Psoas muscle (tissue), 8 donors: Measurements from ENCODE around the gene CD63. TPM values are rescaled to one million over a fixed set of nuclear protein-coding genes. Genes with fewer than 3 reads are reported as not detected.

Experiments used
- ATAC-seq, 4 donors: fragments of 200-7000 bp; cut with Tn5 transposase; one replicate each; pipeline ENCODE4 v1.9.1; 2020; ENCODE audit warnings: moderate library complexity in 3 of 4, mild to moderate bottlenecking in 2 of 4
- DNase-seq, 2 donors: peaks; one replicate each; pipeline ENCODE4 v3.0.0-alpha.2; 2020
- H3K27ac ChIP-seq: fragments of 200-600 bp; one replicate; pipeline ENCODE4 v1.8.0; 2022
- H3K27me3 ChIP-seq, 3 donors: fragments of 200-600 bp in 1 of 3; one replicate each; pipeline versions ENCODE4 v1.6.1 to v1.8.0; 2013 to 2022; ENCODE audit warnings: low read length in 2 of 3, mild to moderate bottlenecking in 2 of 3, moderate library complexity in 1 of 3; ENCODE audit not compliant: insufficient read depth in 3 of 3
- H3K36me3 ChIP-seq, 2 donors: fragments of 200-600 bp in 1 of 2; one replicate each; pipeline versions ENCODE4 v1.6.1 to v1.8.0; 2013 to 2022; ENCODE audit warnings: low read depth in 1 of 2, mild to moderate bottlenecking in 1 of 2, moderate library complexity in 1 of 2; ENCODE audit not compliant: insufficient read depth in 1 of 2
- H3K4me1 ChIP-seq: fragments of 200-600 bp; one replicate; pipeline ENCODE4 v1.8.0; 2022
- H3K4me3 ChIP-seq: fragments of 200-600 bp; one replicate; pipeline ENCODE4 v1.8.0; 2022; ENCODE audit warnings: mild to moderate bottlenecking
- H3K9me3 ChIP-seq: fragments of 200-600 bp; one replicate; pipeline ENCODE4 v1.8.0; 2022
- WGBS, 3 donors: extraction: QIAGEN DNeasy Blood & Tissue Kit; methylation state at CpG; one replicate each; pipeline versions ENCODE4 v1.1.6 to v1.1.7; 2013; 5-methylcytosine and 5-hydroxymethylcytosine counted together
- intact Hi-C, 2 donors: fragments of 100-400 bp; cut with DNase I; formaldehyde crosslinking; loops; one replicate each; pipeline versions ENCODE4 v1.11.0 to v1.14.2; 2022
- polyA plus RNA-seq, 3 donors: library from polyadenylated mRNA; stranded (reverse); fragments of 200-250 nt; gene quantifications; one replicate each; pipeline ENCODE4 v1.2.3, GENCODE V29; 2013
- total RNA-seq, 4 donors: library from RNA; stranded (reverse); fragmentation: NEBNext Ultra II Directional in 2 of 4; extraction: Animal tissue kit (Norgen Biotek cat#: 25700) in 2 of 4; gene quantifications; one replicate each; pipeline versions ENCODE4 v1.2.1 to v1.2.4, GENCODE V29; 2021 to 2023
- TF ChIP-seq, protein P1 (sequence below): fragments of 200-600 bp; IDR thresholded peaks from one replicate; pipeline ENCODE4 v1.8.0; 2022; ENCODE audit warnings: antibody characterized with exemption
- donor health status: healthy with polysubstance abuse.
- donor health status: DM: no; HTN: no; CAD: no; lungs with moderate emphysema.
- donor health status: Bipolar disorder and iron deficiency.
- donor health status: healthy.
- donor health status: DM: yes; HTN: yes; CAD: no.
- donor health status: DM: no; HTN: no; CAD: no.
- donor health status: DM: no; HTN: no; CAD: no.
- donor health status: DM: yes; HTN: yes; CAD: no.

Gene CD63
- total and polyA plus RNA-seq, 7 donors = 592 to 2,407 (median 1,147) TPM

DNA sequence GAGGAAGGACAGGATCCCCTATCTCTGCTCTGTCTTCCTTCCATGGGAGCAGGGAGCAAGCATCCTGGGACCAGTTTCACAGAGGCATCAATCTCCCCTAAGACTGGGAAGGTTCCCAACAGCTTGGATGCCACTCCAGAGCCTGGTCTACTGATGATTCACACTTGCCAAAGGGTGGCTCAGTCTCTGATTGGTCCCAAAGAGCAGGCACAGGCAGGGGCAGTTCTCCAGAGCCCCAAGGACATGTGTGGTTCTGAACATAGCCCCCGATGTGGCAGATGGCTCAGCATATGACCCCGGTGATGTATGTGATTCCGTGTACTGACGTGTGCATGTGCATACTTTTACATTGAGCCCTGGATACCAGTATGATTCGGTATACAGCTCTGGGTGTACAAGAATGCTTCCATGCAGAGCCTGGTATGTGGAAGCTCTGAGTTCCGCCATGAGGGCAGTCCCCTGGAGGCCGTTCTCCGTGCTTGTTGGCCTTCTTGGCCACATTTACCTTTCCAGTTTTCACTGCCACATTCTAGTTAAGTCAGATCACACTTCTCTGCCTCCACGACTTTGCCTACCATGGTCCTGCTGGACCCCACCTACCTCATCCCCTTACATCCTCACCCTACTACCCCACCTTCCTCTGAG is 42.3 kb downstream of the CD63 start:
- Histone ChIP-seq H3K27me3 (no peaks in the 10 kb centered on the region), H3K36me3 (peaks cover 0 to 62% of the 10 kb centered on the region in 2 donors), H3K4me1 (peaks cover 13% of the 10 kb centered on the region), H3K27ac (no peak overlapping the region), H3K4me3 (no peak overlapping the region), H3K9me3 (no peaks in the 10 kb centered on the region)
- peak; percentile 25 to 57 (median 40) for ATAC-seq
- 71 to 85% (median 74%) methylated on average over 9 of the region's 9 CpGs for WGBS, 3 donors
- intact Hi-C loops = no loop called here
- TF ChIP-seq, protein P1, sequence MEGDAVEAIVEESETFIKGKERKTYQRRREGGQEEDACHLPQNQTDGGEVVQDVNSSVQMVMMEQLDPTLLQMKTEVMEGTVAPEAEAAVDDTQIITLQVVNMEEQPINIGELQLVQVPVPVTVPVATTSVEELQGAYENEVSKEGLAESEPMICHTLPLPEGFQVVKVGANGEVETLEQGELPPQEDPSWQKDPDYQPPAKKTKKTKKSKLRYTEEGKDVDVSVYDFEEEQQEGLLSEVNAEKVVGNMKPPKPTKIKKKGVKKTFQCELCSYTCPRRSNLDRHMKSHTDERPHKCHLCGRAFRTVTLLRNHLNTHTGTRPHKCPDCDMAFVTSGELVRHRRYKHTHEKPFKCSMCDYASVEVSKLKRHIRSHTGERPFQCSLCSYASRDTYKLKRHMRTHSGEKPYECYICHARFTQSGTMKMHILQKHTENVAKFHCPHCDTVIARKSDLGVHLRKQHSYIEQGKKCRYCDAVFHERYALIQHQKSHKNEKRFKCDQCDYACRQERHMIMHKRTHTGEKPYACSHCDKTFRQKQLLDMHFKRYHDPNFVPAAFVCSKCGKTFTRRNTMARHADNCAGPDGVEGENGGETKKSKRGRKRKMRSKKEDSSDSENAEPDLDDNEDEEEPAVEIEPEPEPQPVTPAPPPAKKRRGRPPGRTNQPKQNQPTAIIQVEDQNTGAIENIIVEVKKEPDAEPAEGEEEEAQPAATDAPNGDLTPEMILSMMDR = no peak
- no peak for DNase-seq

DNA sequence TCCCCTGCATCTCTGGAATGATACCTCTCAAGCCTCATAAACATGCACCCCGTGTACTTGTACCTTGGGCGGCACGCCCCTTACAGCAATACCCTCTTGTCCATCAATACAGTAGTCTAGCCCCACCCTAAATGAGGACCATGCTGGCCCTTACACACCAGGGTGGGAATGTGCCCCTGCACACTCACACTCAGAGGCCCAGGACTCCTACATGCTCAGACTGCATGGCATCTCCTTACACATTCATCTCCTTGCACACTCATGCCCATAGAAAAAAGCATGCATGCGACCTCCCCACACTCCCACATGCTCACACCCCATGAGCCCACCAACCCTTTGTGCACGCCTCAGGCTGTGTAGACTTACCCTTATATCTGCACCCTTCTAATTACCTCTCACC is 43.1 kb downstream of the CD63 start:
- no peaks in the 10 kb centered on the region for H3K27me3 ChIP-seq
- peaks cover 13% of the 10 kb centered on the region for H3K4me1 ChIP-seq
- H3K27ac ChIP-seq = no peak overlapping the region
- H3K36me3 ChIP-seq = peaks cover 0 to 54% of the 10 kb centered on the region in 2 donors
- TF ChIP-seq, protein P1 = no peak
- DNase-seq = no peak
- no peak for ATAC-seq
- no peak overlapping the region for H3K4me3 ChIP-seq
- no peaks in the 10 kb centered on the region for H3K9me3 ChIP-seq
- WGBS, 3 donors = 86 to 88% (median 87%) methylated on average over 5 of the region's 5 CpGs
- intact Hi-C loops = loop anchor here in 1 of 2 donors (2.0 kb wide), 1 partner anchor 15 kb away; no protein-coding TSS in a partner anchor

DNA sequence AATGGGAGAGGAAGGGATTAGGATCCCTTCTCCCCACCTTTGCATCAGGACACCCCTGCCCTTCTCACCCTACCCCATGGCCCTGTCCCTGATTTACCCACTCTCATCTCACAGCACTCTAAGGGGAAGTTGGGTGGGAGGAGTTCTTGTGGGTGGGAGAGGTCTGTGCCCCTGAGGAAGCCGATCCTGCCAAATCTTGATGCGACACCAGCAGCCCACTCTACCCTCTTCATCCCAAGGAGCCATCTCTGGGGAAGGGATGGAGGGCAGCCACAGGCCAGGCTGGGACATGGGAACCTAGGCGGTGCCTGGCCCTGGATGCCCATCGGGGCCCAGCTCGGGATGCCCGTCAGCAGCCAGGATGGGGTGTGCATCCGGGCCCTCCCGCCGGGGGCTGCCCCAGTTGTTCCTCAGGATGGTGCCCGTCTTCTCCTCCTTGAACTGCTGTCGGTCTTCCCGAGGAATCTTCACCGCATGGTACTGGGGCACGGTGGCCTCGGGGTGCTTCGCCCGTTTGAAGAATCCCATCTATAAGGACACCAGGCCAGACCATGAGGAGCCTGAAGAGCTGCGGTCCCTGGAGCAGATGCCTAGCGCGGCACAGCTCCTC is 43.9 kb downstream of the CD63 start:
- Histone ChIP-seq H3K36me3 (peaks cover 0 to 54% of the 10 kb centered on the region in 2 donors), H3K9me3 (no peaks in the 10 kb centered on the region), H3K27me3 (no peaks in the 10 kb centered on the region), H3K4me3 (no peak overlapping the region), H3K4me1 (peaks cover 13% of the 10 kb centered on the region), H3K27ac (peak overlapping the region; percentile 18)
- ATAC-seq = no peak
- whole genome bisulfite sequencing, 3 donors = 81 to 87% (median 87%) methylated on average over 20 of the region's 20 CpGs
- TF ChIP-seq, protein P1 = no peak
- no peak for DNase-seq
- intact Hi-C loops = loop anchor here (2.0 to 5.0 kb wide), 2 partner anchors 16 to 32 kb away; partner anchors contain the start of gene BLOC1S1 (in 1 of the 2)

DNA sequence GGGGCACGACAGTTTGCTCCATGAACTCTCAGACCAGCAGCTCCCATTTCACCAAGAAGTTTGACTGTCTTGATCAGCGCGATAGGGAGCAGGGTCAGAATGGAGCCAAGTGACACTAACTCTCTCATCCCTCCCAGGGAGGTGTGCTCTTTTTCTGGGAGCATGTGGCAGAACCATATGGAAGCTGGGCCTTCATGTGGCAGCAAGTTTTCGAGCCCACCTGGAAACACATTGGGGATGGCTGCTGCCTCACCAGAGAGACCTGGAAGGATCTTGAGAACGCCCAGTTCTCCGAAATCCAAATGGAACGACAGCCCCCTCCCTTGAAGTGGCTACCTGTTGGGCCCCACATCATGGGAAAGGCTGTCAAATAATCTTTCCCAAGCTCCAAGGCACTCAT is 45.1 kb downstream of the CD63 start:
- peaks cover 0 to 44% of the 10 kb centered on the region in 2 donors for H3K36me3 ChIP-seq
- TF ChIP-seq, protein P1 = no peak
- H3K9me3 ChIP-seq = no peaks in the 10 kb centered on the region
- no peaks in the 10 kb centered on the region for H3K27me3 ChIP-seq
- WGBS, 3 donors = 72 to 85% (median 73%) methylated on average over 7 of the region's 7 CpGs
- ATAC-seq (no peak), DNase-seq (no peak)
- peak overlapping the region; percentile 25 for H3K27ac ChIP-seq
- H3K4me3 ChIP-seq = peak overlapping the region; percentile 58
- peaks cover 13% of the 10 kb centered on the region for H3K4me1 ChIP-seq
- intact Hi-C loops = loop anchor here (2.0 to 5.0 kb wide), 2 partner anchors 17 to 34 kb away; partner anchors contain the start of gene BLOC1S1 (in 1 of the 2)
